Renal pelvis (tissue), 4 donors: ENCODE data around the gene RIPK1. TPM values are rescaled to one million over a fixed set of nuclear protein-coding genes. Genes with fewer than 3 reads are reported as not detected.
"Not testable (repeated sequence)": the region's sequence is repeated elsewhere in the genome, so short reads cannot be mapped to it uniquely, and the experiment has no call there.

Experiments
- DNase-seq: peaks from one replicate; pipeline ENCODE4 v3.0.0-alpha.2; 2013
- polyA plus RNA-seq, 3 donors: library from polyadenylated mRNA; unstranded; fragments of 120-200 nt; gene quantifications; one replicate each; pipeline ENCODE4 v1.2.1, GENCODE V29; 2013; ENCODE audit not compliant: insufficient read length in 3 of 3

The RIPK1 gene
- polyA plus RNA-seq, 3 donors, result 23.7 to 26.3 (median 25.9) TPM

DNA sequence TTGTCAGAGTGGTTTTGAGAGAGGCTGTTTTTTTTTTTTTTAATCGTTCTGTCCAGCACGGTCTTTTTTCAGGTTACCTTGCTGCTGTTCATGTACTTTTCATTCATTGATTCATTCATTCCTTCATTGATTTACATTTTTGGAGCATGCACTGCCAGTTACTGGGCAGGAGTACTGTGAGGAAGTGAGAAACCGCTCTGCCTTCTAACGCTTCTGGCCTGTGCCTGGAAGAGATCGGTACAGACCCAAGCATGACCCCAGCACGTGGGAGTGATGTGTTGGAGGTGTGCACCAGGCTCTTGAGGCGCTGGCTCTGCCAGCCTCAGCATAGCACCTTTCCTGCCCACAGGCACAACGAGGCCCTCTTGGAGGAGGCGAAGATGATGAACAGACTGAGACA is 9.1 kb downstream of the RIPK1 start:
- DNase-seq, result no peak

GRCh38 chr6:3078952-3079351 is 10.7 kb downstream of the RIPK1 start:
- not testable (repeated sequence) for DNase-seq

DNA sequence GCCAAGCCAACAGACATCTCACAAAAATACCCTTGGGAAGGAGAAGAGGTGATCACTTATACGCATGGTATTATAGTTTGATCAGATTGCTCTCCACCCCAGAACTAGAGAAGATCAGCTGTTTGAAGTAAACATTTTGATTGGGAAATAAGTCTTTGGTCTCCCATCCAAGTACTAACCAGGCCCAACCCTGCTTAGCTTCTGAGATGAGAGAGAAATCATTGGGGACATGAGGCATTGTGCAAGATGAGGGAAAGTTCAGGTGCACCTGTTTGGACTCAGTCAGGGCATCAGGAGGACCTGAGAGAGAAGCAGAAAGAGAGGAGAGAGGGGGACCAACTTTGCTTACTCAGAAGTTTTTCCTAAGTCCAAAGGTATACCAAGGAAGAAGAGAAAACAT is 11.4 kb downstream of the RIPK1 start:
- DNase-seq, result no peak

DNA sequence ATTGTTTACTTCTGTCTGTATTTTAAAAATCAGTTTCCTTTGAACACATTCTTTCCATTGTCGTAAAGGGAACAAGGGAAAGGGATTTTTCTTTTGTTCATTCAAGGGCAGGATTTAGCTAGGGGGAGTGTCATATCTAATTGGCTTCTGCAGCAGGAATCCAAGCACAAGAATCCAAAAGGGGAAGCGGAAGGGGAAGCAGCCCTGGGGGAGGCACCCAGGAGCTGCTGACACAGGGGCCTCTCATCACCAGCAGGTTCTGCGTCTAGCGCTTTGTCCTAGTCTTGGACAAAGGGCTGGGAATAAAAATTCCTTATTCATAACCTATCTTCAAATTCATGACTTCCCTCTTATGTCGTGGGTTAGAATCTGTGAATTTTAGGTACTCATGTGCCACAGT is 13.7 kb downstream of the RIPK1 start:
- no peak for DNase-seq

GRCh38 chr6:3085074-3085473 is 16.8 kb downstream of the RIPK1 start:
- no peak for DNase-seq

DNA sequence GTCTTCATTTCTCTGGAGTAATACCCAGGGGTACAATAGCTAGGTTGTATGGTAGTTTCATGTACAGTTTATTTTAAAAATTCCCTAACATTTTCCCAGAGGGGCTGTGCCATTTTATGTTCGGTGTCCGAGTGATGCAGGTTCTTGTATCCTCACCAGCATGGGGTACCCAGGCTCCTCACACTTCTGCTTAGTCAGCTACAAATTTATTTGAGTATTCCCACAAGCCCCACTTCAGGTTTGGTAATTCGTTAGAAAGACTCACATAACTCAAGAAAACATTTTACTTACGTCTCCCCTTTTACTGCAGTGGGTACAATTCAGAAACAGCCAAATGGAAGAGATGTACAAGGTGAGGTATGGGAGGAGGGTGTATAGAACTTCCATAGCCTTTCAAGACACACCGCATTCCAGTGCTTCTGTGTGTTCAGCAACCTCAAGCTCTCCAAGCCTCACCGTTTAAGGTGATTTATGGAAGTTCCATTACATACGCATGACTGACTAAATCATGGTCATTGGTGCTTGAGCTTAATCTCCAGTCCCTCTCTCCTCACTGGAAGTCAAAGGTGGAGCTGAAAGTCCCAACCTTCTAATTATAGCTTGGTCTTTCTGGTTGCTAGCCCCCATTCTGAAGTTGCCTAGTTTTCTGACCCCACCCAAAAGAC is 18.1 kb downstream of the RIPK1 start:
- DNase-seq, result peak; percentile 46

DNA sequence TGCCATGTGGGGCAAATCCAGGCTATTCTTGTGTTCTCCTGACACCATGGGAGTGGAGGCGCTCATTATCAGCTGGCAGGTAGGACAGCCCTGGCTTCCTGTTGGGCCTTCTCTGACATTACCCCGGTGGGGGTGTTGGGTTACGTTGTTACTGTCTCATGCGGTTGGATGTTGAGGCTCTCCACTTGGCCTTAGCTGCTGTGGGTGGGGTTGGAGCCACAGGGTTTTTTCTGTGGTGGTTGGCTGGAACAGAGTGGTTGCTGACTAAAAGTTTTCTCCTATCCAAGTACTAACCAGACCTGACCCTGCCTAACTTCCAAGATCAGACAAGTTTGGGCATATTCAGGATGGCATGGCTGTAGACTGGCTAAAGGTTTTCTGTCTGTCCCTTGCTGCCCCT is 20.2 kb downstream of the RIPK1 start:
- DNase-seq, result no peak

GRCh38 chr6:3088968-3089367 is 20.7 kb downstream of the RIPK1 start:
- peak; percentile 51 for DNase-seq

DNA sequence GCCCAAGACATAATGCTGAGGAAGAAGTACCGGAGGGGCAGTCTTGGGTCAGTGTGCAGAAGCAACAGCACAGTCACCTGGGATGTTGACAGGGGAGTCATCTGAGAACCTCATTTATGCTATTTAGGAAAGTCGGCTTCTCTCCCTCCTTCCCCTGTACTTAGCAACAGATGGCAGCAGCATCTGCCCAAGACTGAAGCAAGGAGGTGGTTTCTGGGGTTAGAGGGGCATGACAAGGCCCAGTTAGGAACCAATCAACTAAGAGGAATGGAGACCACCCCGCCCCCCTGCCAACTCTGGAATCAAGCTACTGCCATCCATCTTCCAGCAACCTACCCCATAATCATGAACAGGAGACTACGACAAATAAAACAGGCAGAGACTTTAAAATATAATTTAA is 21.7 kb downstream of the RIPK1 start:
- no peak for DNase-seq

DNA sequence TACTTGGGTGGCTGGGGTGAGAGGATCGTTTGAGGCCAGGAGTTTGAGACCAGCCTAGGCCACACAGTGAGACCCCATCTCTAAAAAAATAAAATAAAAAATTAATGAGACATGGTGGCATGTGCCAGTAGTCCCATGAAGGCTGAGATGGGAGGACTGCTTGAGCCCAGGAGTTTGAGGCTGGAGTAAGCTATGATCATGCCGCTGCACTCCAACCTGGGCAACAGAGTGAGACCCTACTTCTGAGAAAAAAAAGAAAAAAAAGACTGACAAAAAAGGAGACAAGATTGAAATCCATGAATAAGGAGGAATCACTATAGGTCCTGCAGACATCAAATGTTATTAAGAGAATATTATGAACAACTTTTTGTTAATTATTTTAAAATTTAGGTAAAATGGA is 26.5 kb downstream of the RIPK1 start:
- no peak for DNase-seq

GRCh38 chr6:3102875-3103274 is 34.6 kb downstream of the RIPK1 start:
- no peak for DNase-seq

DNA sequence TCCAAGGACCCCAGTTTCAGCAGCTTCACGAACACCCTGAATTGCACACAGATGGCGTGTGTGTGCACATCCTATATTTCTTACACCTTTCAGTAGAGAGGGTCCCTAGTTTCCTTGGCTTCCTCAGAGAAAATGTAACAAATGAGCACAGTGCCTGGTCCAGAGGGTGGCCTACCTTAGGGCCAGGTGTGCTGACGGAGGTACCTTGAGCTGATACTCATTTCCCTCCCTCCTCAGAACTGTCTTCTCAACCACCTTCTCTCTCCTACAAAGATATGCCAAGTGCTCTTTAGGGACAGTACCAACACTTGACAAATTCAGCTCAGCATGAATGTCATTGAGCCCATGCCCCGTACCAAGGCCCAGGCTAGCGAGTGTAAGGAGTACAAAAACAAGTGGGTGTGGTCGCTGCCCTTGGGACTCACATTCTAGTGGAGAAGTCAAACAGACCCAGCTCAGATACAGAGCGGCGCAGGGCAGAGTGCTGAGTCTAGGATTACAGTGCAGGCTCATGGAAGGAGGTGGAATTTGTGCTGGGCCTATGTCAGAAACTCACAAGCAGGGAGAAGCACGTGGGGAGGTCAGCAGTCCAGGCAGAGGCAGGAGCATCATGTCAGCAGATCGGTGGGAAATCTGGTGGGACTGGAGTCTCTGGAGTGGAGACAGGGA is 40.6 kb downstream of the RIPK1 start:
- DNase-seq, result no peak

- no peak for DNase-seq
These were observed 41.5 kb downstream of the RIPK1 start for GRCh38 chr6:3109761-3110160.

DNA sequence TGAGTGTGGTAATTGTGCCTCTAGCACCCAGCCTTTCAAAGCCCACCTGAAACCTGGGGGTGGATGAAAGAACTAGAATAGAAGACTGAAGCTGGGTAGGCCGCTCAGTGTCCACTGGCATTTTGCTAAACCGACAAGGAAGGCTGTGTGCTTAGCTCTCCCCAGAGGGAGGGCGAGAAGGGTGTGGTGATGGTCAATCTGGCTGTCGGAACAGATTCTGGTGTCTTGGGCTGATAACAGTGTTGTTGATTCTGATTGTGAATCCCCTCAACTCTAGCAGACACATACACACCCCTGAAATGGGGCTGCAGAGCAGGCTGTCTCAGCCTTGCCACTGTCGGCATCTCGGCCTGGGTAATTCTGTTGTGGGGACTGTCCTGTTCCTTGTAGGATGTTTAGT is 46.1 kb downstream of the RIPK1 start:
- no peak for DNase-seq

DNA sequence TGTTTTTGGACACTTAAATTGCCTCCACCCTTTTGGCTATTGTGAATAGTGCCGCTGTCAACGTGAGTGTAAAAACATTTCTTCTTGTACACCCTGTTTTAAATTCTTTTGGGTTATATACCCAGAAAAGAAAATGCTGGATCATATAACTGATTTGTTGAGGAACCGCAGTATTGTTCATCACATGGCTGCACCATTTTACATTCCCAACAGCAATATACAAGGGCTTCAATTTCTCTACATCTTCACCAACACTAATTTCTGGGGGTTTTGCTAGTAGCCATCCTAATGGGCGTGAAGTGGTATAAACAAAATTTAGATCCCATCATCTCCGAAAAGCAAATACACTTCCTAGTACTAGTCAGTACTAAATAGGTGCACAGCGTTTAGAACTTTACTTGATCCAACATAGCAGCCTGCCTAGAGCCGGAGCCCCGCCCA is 49.6 kb downstream of the RIPK1 start:
- DNase-seq, result no peak

GRCh38 chr6:3118353-3119039 is 50.2 kb downstream of the RIPK1 start, which contains the start of gene BPHL:
Gene BPHL (plus strand): TSS chr6:3118711. CDS start chr6:3118741, 30 bp downstream.
- peak; percentile 93 for DNase-seq

GRCh38 chr6:3119040-3119723 is 50.9 kb downstream of the RIPK1 start:
- DNase-seq, result peak; percentile 48

GRCh38 chr6:3120765-3121089 is 52.4 kb downstream of the RIPK1 start:
- DNase-seq, result no peak

GRCh38 chr6:3122823-3123182 is 54.5 kb downstream of the RIPK1 start:
- DNase-seq, result no peak

- no peak for DNase-seq
These were observed 56.4 kb downstream of the RIPK1 start for GRCh38 chr6:3124667-3125066.

GRCh38 chr6:3125815-3126214 is 57.5 kb downstream of the RIPK1 start:
- no peak for DNase-seq

DNA sequence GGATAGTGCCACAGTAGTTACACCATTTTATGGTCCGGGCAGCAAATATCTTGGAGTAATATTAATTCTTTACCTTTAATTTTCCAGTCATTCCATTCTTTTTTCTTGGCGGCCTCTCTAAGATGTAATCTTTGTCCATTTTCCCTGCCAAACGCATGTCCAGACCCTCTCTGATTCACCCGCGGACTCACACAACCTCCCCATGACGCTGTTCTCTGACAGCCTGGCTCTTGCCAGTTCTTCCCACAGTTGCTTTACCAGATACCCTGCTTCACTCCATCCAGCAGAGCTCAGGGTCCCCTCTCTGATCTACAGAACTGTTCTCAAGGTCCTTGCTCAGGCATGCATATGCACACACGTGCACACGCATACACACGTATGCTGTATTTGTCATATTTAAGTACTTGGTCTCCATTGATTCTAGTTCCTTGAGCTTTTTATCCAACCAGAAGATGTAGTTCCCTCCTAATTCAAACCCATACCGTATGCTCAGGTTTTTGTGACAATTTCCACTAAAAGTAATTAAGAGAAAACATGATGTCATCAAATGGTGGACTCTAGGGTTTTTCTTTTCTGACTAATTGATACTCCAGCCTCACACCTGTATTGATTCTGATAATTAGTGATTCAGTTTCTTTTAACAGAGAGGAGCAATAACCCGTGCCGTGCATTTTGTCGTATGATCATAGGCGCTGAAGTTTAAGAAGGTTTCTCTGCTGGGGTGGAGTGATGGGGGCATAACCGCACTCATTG is 60.2 kb downstream of the RIPK1 start:
- DNase-seq, result no peak
